Peyer's patch (tissue), 4 donors: Measurements from ENCODE around the gene BRIP1. TPM values are rescaled to one million over a fixed set of nuclear protein-coding genes. Genes with fewer than 3 reads are reported as not detected.

Experiments used
- DNase-seq, 3 donors: peaks; one replicate each; pipeline ENCODE4 v3.0.0-alpha.2; 2017 to 2019
- H3K27ac ChIP-seq, 4 donors: fragments of 200-600 bp; sonication (generic); one replicate each; pipeline ENCODE4 v1.5.1; 2016 to 2019
- H3K27me3 ChIP-seq, 2 donors: fragments of 200-600 bp; sonication (generic); one replicate each; pipeline ENCODE4 v1.5.1; 2019
- H3K36me3 ChIP-seq, 3 donors: fragments of 200-600 bp; sonication (generic); one replicate each; pipeline ENCODE4 v1.5.1; 2016 to 2019
- H3K4me1 ChIP-seq, 4 donors: fragments of 200-600 bp; sonication (generic); one replicate each; pipeline ENCODE4 v1.5.1; 2016 to 2019
- H3K4me3 ChIP-seq, 4 donors: fragments of 200-600 bp; sonication (generic); 1 replicate in 3 of 4; 2 replicates in 1 of 4; pipeline ENCODE4 v1.5.1; 2016 to 2019; ENCODE audit warnings: mild to moderate bottlenecking in 1 of 4
- H3K9me3 ChIP-seq, 4 donors: fragments of 200-600 bp; sonication (generic); one replicate each; pipeline ENCODE4 v1.5.1; 2016 to 2019; ENCODE audit warnings: mild to moderate bottlenecking in 1 of 4
- POLR2A ChIP-seq, 2 donors: fragments of 450-650 bp; IDR thresholded peaks; one replicate each; pipeline ENCODE4 v1.5.1; 2017; ENCODE audit warnings: antibody characterized with exemption in 2 of 2, mild to moderate bottlenecking in 2 of 2, moderate library complexity in 2 of 2
- small RNA-seq, 2 donors: library from RNA; depleted of rRNA; stranded (forward); fragments of <200 nt; gene quantifications; one replicate each; pipeline ENCODE3, GENCODE V24; 2016
- total RNA-seq, 4 donors: library from RNA; depleted of rRNA; stranded (reverse); fragments of >200 nt; gene quantifications; one replicate each; pipeline ENCODE4 v1.1.0, GENCODE V29; 2016
- TF ChIP-seq, protein P1 (sequence below), 6 experiments: fragments of 450-650 bp in 4 of 6; fragments of 200-600 bp in 2 of 6; sonication (generic) in 1 of 6; IDR thresholded peaks; one replicate each; pipeline ENCODE4 v1.5.1; 2017 to 2019; ENCODE audit warnings: antibody characterized with exemption in 6 of 6, mild to moderate bottlenecking in 3 of 6, moderate library complexity in 1 of 6

Gene BRIP1
- total RNA-seq, 4 donors from 2014 or later = 4.3 to 13.2 (median 4.5) TPM

- Histone ChIP-seq H3K36me3 (no peaks in the 10 kb centered on the region), H3K27me3 (no peaks in the 10 kb centered on the region), H3K9me3 (no peaks in the 10 kb centered on the region), H3K4me3 (no peak overlapping the region), H3K27ac (no peak overlapping the region), H3K4me1 (no peaks in the 10 kb centered on the region)
- TF ChIP-seq, protein P1, sequence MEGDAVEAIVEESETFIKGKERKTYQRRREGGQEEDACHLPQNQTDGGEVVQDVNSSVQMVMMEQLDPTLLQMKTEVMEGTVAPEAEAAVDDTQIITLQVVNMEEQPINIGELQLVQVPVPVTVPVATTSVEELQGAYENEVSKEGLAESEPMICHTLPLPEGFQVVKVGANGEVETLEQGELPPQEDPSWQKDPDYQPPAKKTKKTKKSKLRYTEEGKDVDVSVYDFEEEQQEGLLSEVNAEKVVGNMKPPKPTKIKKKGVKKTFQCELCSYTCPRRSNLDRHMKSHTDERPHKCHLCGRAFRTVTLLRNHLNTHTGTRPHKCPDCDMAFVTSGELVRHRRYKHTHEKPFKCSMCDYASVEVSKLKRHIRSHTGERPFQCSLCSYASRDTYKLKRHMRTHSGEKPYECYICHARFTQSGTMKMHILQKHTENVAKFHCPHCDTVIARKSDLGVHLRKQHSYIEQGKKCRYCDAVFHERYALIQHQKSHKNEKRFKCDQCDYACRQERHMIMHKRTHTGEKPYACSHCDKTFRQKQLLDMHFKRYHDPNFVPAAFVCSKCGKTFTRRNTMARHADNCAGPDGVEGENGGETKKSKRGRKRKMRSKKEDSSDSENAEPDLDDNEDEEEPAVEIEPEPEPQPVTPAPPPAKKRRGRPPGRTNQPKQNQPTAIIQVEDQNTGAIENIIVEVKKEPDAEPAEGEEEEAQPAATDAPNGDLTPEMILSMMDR (IDR thresholded peaks at IDR 0.05) = no peak
- TF ChIP-seq POLR2A (IDR thresholded peaks at IDR 0.05) = no peak
- no peak for DNase-seq
These were observed 230.5 kb downstream of the BRIP1 start for GRCh38 chr17:61632826-61633225.

- Histone ChIP-seq H3K27ac (no peak overlapping the region), H3K4me3 (no peak overlapping the region), H3K27me3 (no peaks in the 10 kb centered on the region), H3K36me3 (no peaks in the 10 kb centered on the region), H3K4me1 (no peaks in the 10 kb centered on the region), H3K9me3 (no peaks in the 10 kb centered on the region)
- no peak for DNase-seq
- TF ChIP-seq, protein P1 (IDR thresholded peaks at IDR 0.05) = no peak
- TF ChIP-seq POLR2A (IDR thresholded peaks at IDR 0.05) = no peak
These were observed 231.5 kb downstream of the BRIP1 start for GRCh38 chr17:61631800-61632199.

Small RNAs within 50 kb of the gene (small RNA-seq; reads per million reads assigned to genes)
- 0 reads per million in 2 donors for gene RF00019

Other genes starting within 250 kb of the BRIP1 start
- 10 to 100 TPM in 2 of 4 donors, 1 to 10 TPM in 2; 6.7 to 13.2 (median 10.2) TPM for gene INTS2, start 64.5 kb upstream of the BRIP1 start, total RNA-seq
- gene MED13, start 201.8 kb upstream of the BRIP1 start, total RNA-seq = 100 to 1,000 TPM in 3 of 4 donors, 10 to 100 TPM in 1; 84.4 to 452 (median 131) TPM